Stimulated activated CD4-positive, alpha-beta T cell treated with anti-CD3 and anti-CD28 coated beads, Interleukin-12 subunit alpha, Interleukin-12 subunit beta, amount 100 ng/mL, for 4 hours (primary cell): ENCODE results near the gene CDC14C.

ENCODE experiments used
- DNase-seq: peaks from one replicate; pipeline ENCODE4 v3.0.0-alpha.2; 2020

The CDC14C gene

GRCh38 chr7:48976850-48977249 is 52.5 kb downstream of the CDC14C start:
- DNase-seq, result no peak
